Kidney capillary endothelial cell (primary cell): ENCODE data around the gene CGB1.

ENCODE experiments used
- DNase-seq: peaks from one replicate; pipeline ENCODE4 v3.0.0-alpha.2; 2018; ENCODE audit warnings: low spot score

The CGB1 gene

DNA sequence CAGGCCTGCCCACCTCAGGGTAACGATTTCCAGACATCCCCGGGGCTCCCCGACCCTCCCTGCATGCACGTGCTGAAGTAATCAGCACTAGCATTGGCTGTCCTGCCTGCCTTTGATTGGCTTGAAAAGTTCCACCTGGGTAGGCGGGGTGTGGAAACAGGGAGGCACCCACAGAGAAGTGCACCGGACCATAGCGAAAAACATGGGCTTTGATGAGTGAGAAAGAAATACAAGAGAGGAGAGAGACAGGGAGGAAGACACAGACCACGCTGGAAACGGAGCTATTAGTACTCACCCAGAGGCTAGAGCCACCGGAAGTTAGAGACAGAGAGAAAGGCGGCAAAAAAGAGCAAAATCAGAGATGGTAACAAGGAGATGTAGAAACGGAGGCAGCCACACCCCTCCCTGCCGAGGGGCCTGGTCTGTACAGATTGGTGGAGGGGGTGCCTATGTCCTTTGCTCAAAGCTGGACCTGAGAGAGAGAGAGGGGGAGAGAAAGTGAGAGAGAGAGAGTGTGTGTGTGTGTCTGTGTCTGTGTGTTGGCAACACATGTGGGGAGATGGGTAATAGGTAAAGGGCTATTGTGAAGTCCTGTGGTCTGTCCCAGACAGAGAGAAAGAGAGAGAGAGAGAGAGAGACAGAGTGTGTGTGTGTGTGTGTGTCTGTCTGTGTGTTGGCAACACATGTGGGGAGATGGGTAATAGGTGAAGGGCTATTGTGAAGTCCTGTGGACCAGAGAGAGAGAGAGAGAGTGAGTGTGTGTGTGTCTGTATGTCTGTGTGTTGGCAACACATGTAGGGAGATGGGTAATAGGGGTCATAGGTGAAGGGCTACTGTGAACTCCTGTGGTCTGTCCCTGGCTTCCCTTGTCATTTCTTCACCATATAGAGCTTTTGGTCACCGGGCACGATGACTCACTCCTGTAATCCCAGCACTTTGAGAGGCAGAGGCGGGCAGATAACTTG, 15.5 kb downstream of the CGB1 start:
- DNase-seq = no peak

- no peak for DNase-seq
Observed at GRCh38 chr19:49020342-49020741, 16.4 kb downstream of the CGB1 start.

DNA sequence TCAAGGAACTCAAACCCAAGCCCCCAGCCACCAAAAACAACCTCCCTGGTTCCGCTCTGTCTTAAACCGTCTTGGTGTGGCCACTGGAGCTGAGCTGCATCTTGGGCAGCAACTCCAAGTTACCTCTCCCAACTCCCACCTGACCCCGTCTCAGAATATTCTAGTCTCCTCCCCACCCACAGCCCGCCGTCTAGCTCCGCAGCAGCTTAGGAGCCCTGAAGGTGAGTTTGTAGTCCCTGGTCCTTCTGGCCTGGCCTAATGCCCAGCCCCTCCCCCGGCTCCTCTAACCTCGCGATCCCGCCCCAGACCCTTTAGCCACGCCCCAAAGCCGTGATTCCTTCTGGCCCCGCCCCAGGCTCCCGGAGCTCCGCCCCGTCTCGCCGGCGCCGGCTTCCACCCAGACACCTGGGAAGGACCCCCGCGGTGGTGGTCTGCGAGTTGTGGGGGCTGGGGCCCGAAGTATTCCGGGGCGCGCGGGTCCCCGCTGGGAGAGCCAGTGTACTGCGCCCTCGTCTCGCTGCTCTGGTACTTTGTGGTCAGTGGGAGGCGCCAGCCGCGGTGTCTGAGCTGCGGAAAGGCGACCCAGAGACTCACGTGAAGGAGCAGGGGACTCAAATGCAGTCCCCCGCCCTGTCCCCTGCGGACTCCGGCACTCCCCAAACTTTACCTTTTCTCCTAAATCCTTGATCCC, 17.3 kb downstream of the CGB1 start:
- peak; percentile 30 for DNase-seq

GRCh38 chr19:49018388-49019241, 18.1 kb downstream of the CGB1 start:
- DNase-seq = peak; percentile 21

- peak; percentile 57 for DNase-seq
Observed at GRCh38 chr19:49017666-49018351, 18.9 kb downstream of the CGB1 start.

- DNase-seq = no peak
Observed at GRCh38 chr19:49017041-49017665, 19.5 kb downstream of the CGB1 start, which contains the start of gene LHB. TSS of gene LHB (minus strand) at chr19:49017091. CDS start at chr19:49017081, 10 bp downstream.

GRCh38 chr19:49016067-49016839, 20.4 kb downstream of the CGB1 start:
- no peak for DNase-seq

GRCh38 chr19:49014870-49015255, 21.8 kb downstream of the CGB1 start:
- DNase-seq = no peak

GRCh38 chr19:49014123-49014869, 22.4 kb downstream of the CGB1 start:
- no peak for DNase-seq

DNA sequence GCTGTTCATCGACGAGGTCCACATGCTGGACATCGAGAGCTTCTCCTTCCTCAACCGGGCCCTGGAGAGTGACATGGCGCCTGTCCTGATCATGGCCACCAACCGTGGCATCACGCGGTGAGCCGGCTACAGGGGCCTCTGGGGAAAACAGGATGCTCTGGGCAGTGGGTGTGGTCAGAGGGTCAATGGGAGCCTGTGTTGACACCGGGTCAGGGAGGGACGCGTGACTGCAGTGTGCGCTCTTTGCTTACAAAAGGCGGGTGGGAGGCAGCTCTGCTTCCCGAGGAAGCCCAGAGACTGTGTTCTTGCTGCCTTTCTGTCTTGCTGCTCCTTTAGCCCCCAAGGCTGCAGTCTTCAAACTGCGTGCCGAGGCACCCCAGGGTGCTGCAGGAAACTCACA, 25.5 kb downstream of the CGB1 start:
- DNase-seq = no peak

GRCh38 chr19:49010453-49010852, 26.2 kb downstream of the CGB1 start:
- DNase-seq = no peak

DNA sequence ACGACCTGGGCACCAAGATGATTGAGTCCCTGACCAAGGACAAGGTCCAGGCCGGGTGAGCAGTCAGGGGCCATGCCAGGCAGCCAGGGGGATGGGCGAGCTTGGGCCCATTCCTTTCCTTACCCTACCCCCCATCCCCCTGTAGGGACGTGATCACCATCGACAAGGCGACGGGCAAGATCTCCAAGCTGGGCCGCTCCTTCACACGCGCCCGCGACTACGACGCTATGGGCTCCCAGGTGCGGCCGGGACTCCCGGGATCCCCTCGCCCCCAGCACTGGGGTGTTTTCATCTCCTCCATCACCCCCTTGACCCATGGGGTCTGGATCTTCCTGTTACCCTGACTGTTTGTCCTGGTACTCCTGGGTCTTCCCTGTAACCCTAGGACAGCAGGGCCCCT, 26.9 kb downstream of the CGB1 start:
- DNase-seq = no peak

DNA sequence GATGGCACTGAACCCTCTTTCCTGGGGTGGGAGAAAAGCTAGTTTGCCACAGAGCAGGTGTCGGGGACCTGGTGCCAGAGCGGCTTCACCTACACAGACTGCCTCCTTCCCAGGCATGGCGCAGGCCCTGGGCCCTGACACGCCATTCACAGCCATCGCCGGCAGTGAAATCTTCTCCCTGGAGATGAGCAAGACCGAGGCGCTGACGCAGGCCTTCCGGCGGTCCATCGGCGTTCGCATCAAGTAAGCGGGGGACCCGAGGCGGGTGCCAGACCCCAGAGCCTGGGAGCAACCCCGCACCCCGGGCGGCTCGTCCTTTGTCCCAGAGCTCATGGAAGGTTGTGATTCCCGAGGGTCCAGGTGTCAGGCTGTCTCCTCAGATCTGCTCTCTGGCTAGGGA, 29.8 kb downstream of the CGB1 start:
- DNase-seq = no peak

DNA sequence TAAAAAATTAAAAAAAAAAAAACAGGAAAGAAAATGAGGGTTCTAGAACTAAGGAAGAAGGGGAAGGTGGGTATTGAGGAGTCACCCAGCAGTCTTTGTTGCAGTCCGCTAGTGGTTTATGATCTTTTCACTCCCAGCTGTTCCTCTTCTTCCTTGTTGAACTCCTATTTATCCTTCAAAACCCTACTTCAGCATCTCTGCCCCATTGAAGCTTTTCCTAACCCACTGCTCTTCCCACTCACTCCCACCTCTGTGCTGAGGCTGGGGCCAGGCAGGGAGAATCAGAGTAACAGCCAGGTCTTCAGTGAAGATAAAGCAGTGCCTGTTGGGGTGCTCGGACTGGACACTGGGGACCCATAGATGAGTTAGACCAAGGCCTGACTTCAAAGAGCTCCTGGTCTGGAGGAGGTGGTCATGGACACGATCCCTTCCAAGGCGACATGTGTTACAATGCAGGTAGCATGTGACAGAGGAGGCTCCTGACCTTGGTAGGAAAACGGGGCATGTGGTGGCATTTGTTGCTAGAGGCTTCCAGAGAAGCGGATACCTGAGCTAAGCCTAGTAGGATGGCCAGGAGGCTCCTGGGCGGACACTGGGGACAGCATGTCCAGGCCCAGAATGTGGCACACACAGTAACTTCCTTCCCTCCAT, 31.6 kb downstream of the CGB1 start:
- no peak for DNase-seq

DNA sequence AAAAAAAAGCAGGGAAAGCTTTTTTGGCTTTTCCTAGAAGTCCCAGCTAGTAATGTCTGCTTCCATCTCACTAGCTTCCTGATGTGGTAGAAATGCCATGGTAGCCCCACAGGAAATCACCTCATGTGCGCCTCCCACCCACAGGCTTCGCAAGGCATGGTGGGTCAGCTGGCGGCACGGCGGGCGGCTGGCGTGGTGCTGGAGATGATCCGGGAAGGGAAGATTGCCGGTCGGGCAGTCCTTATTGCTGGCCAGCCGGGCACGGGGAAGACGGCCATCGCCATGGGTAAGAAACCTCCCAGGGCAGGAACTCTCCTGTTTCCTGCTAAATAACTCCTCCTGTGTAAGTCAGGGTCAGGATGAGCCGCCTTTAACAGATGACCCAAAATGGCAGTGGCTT, 32.6 kb downstream of the CGB1 start:
- DNase-seq = no peak

DNA sequence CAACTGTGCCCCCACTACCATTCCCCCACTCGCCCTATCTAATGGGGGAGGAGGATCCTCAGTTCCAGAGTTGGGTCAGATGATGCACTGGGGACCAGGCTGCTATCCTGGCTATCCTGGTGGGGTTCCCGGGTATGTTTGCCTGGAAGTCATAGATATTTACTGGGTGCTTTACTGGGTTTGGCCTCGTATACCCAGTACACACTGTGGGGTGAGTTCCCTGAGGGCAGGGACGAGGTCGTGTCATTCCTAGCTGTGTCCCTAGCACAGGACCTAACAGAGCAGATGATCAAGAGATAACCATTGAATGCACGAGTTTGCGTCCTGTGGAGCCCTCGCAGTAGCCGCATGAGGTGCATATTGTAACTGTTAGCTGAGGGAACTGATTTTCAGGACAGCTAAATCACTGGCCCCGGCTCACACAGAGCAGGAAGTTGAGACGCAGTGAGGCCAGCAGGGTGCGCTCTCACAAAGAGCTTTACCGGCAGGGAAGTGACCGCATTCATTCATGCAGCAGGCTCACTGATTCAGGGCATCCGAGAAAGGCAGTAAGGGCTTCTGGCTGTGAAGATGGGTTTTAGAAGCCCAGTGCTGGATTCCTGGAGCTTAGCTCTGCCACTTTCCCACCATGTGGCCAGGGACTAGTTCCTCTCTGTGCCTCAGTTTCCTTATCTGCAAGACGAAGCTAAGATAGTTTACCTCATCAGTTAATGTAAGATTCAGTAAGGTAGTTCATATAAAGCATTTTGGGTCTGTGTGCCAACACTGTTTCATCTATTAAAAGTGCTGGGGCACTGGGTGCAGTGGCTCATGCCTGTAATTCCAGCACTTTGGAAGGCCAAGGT, 37.0 kb downstream of the CGB1 start:
- peak; percentile 77 for DNase-seq

DNA sequence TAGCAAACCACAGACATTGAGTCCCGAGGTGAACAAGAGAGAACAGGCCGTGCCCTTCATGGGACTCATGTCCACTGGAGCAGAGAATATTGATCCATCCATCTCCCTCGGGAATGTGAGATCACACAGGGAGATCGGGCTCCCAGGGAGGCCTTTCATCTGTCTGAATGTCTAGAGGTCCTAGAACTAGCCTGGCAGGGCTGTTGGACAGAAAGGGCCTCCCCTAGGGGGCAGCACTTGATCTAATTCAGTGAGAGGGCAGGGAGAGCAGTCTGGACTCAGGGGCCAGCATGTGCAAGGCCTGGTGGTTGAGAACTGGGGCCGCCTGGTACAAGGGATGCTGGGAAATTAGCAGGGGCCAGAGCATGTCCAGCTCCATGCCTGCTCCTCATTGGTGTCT, 38.7 kb downstream of the CGB1 start:
- DNase-seq = peak; percentile 48

GRCh38 chr19:48994035-48994386, 42.7 kb downstream of the CGB1 start:
- no peak for DNase-seq
